Adrenal gland (tissue), 5 donors: ENCODE results near the gene STRN3.
"Not testable (repeated sequence)": the region's sequence is repeated elsewhere in the genome, so short reads cannot be mapped to it uniquely, and the experiment has no call there.

Experiments
- CTCF ChIP-seq, 6 experiments: fragments of 450-650 bp in 4 of 6; fragments of 200-600 bp in 2 of 6; sonication (generic) in 1 of 6; IDR thresholded peaks; 1 replicate in 5 of 6; 2 replicates in 1 of 6; pipeline versions ENCODE4 v1.5.1 to v1.8.0; 2016 to 2021; ENCODE audit warnings: antibody characterized with exemption in 6 of 6, mild to moderate bottlenecking in 2 of 6, moderate library complexity in 1 of 6
- POLR2A ChIP-seq, 2 donors: fragments of 450-650 bp; IDR thresholded peaks; one replicate each; pipeline ENCODE4 v1.6.1; 2017; ENCODE audit warnings: antibody characterized with exemption in 2 of 2, mild to moderate bottlenecking in 2 of 2, moderate library complexity in 1 of 2
- donor health status: DM: no; HTN: no; CAD: no.

GRCh38 chr14:30969796-30970195 lies 56.4 kb downstream of the STRN3 start:
- not testable (repeated sequence) for TF ChIP-seq CTCF, POLR2A (IDR thresholded peaks at IDR 0.05)
